HG03060 (cell line): ENCODE results near the gene HTR2C.
"Not testable (repeated sequence)": the region's sequence is repeated elsewhere in the genome, so short reads cannot be mapped to it uniquely, and the experiment has no call there.

Experiments used
- ATAC-seq: cut with Tn5 transposase; IDR thresholded peaks from one replicate; pipeline ENCODE4 v1.9.1; 2021; ENCODE audit warnings: low read depth, moderate number of reproducible peaks; ENCODE audit not compliant: unreplicated experiment

Gene HTR2C

GRCh38 chrX:114710571-114710970 is 126.7 kb downstream of the HTR2C start:
- no peak for ATAC-seq

- no peak for ATAC-seq
These were observed 128.6 kb downstream of the HTR2C start for GRCh38 chrX:114712466-114712865.

- no peak for ATAC-seq
These were observed 131.2 kb downstream of the HTR2C start for GRCh38 chrX:114715096-114715495.

- no peak for ATAC-seq
These were observed 134.0 kb downstream of the HTR2C start for GRCh38 chrX:114717921-114718320.

GRCh38 chrX:114766541-114766940 is 182.7 kb downstream of the HTR2C start:
- ATAC-seq: no peak

- no peak for ATAC-seq
These were observed 190.8 kb downstream of the HTR2C start for GRCh38 chrX:114774691-114775090.

- no peak for ATAC-seq
These were observed 199.0 kb downstream of the HTR2C start for GRCh38 chrX:114782925-114783324.

- ATAC-seq: no peak
These were observed 203.2 kb downstream of the HTR2C start for GRCh38 chrX:114787061-114787460.

GRCh38 chrX:114797494-114797893 is 213.6 kb downstream of the HTR2C start:
- no peak for ATAC-seq

GRCh38 chrX:114798907-114799306 is 215.0 kb downstream of the HTR2C start:
- ATAC-seq: no peak

- no peak for ATAC-seq
These were observed 216.8 kb downstream of the HTR2C start for GRCh38 chrX:114800719-114801118.

- ATAC-seq: no peak
These were observed 235.6 kb downstream of the HTR2C start for GRCh38 chrX:114819509-114819908.

GRCh38 chrX:114841051-114841450 is 257.2 kb downstream of the HTR2C start:
- no peak for ATAC-seq

GRCh38 chrX:114842181-114842580 is 258.3 kb downstream of the HTR2C start:
- no peak for ATAC-seq

GRCh38 chrX:114889481-114889880 is 305.6 kb downstream of the HTR2C start:
- no peak for ATAC-seq

GRCh38 chrX:114903618-114904017 is 319.7 kb downstream of the HTR2C start:
- no peak for ATAC-seq

- ATAC-seq: no peak
These were observed 321.4 kb downstream of the HTR2C start for GRCh38 chrX:114905251-114905650.

GRCh38 chrX:114906984-114907510 is 323.2 kb downstream of the HTR2C start:
- no peak for ATAC-seq

GRCh38 chrX:114924423-114924822 is 340.5 kb downstream of the HTR2C start:
- ATAC-seq: no peak

GRCh38 chrX:114924856-114925255 is 341.0 kb downstream of the HTR2C start:
- no peak for ATAC-seq

- ATAC-seq: no peak
These were observed 346.3 kb downstream of the HTR2C start for GRCh38 chrX:114930227-114930626.

GRCh38 chrX:114932550-114932949 is 348.7 kb downstream of the HTR2C start:
- no peak for ATAC-seq

GRCh38 chrX:114933291-114933690 is 349.4 kb downstream of the HTR2C start:
- not testable (repeated sequence) for ATAC-seq
